AG08396 (cell line): ENCODE results near the gene FERMT3.
A peak's percentile ranks its signal among the peaks of the same experiment; 100 is the strongest.

ENCODE experiments used
- DNase-seq: peaks from one replicate; pipeline ENCODE4 v3.0.0; 2012; ENCODE audit warnings: low spot score, mixed read lengths

The FERMT3 gene

DNA sequence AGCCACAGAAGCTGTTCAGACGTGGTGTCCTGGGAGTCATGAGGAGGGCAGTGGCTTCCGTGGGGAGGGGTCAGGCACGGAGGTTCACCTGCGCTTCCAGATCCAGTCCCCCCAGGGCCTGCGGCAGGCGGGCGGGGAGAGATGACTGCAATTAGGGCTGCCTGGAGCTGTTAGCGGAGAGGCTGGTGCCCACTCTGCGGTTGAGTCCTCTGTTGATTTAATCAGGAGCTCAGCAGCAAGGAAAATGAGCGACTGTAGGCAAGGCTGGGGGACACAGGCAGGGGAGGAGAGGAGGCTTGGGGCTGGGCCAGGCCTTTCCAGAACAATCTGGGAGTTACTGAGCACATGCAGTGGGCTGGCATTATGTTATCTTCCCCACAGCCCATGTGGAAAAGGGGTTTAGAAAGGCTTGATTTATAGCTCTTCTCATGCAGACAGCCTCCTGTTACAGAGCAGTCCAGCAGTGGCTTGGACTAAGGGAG is 57.9 kb downstream of the FERMT3 start:
- DNase-seq: no peak

DNA sequence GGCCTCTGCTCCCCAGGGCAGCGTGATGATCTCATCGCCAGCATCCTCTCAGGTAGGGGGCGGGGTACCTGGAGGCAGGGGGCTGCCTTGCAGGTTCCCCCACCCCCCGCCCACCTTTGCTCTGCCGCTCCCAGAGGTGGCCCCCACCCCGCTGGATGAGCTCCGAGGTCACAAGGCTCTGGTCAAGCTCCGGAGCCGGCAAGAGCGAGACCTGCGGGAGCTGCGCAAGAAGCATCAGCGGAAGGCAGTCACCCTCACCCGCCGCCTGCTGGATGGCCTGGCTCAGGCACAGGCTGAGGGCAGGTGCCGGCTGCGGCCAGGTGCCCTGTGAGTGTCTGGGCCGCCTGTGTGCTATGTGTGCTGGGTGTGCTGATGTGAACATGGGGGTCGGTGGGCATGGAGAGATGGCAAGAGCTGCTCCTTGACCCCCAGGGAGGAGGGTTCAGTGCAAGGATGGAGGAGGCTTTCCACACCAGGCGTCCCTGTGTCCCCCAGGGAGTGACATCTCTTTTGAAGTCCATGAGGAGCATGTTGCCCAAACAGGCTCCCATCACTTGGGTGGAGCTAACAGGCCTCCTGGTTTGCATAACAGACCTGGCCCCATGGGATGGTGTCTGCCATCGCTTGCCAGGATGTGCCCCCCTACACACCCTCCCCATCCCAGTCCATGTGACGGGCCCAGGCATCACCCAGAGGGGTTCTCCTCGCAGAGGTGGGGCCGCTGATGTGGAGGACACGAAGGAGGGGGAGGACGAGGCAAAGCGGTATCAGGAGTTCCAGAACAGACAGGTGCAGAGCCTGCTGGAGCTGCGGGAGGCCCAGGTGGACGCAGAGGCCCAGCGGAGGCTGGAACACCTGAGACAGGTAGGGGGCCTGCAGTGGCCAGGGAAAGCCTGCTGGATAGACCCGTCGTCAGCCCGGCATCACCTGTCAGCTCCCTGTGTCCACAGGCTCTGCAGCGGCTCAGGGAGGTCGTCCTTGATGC is 58.9 kb downstream of the FERMT3 start:
- DNase-seq: no peak

DNA sequence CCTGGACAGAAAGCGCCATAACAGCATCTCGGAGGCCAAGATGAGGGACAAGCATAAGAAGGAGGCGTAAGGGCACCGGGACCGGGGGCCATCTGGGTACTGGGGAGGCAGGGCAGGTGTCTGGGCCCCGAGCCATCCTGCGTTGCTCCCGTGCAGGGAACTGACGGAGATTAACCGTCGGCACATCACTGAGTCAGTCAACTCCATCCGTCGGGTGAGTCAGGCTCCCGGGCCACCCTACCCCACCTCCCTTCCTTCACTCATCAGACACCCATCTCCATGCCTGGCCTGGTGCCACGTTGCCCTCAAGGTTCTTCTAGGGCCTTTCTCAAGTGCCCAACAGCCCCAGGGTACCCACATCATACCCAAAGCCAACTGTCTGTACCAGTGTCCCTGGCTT is 59.8 kb downstream of the FERMT3 start:
- no peak for DNase-seq

DNA sequence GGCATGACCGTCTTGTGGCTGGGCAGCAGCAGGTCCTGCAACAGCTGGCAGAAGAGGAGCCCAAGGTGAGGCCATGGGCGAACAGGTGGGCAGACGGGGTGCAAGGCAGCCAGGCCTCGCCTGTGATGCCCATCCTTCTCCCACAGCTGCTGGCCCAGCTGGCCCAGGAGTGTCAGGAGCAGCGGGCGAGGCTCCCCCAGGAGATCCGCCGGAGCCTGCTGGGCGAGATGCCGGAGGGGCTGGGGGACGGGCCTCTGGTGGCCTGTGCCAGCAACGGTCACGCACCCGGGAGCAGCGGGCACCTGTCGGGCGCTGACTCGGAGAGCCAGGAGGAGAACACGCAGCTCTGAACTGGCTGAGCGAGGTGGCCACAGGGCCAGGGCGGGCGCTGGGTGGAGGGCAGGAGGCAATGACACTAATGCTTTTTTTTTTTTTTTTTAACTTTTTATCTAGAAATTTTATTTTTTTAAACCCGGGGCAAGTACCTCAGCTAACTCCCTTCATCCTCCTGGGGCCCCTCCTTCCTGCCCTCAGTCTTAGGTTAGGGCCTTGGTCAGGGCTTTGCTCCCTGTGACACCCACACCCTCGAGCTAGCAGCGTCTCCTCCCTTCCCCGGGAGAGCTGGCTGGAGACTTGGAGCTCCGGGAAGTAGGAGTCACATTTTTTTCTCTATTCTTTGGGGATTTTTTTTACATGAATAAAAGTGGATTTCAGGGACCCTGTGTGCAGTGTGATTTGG is 60.9 kb downstream of the FERMT3 start:
- no peak for DNase-seq

DNA sequence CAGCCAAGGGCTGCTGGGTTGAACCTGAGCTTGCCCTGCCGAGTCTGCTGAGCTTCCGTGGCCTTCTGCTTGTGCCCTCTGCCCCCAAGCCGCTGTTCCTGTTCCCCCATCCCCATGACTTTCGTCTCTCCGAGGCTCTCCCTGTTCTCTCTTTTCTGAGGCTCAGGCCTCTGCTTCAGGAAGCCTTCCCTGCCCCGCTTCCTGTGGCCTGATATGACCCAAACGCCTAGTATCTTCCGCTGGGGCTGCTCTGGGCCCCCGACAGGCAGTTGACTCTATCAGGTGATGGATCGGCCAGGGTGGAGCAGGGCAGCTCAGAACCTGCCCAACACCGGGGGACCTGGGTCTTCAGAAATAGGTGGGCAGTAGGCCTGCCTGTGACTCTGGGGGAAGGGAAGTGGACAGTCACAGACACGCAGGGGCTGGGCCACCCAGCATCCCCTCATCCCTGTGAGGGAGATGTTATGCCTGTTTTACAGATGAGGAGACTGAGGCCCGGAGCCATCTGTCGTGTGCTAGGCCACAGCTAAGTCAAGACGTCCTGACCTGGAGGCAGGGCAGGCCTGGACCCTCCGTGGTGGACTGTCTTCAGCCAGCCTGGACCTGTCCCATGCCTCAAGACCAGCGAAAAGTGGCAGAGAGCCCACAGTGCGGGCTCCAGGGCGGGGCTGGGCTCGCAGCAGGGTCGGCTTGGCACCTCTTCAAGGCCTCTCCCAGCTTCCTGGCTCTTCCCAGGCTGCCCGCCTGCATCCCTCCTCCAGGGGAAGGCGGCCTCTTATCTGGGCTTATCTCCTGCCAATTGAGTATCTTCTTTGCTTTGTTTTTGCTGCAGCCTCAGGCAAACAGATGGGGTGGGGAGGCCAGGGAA is 61.7 kb downstream of the FERMT3 start:
- no peak for DNase-seq

DNA sequence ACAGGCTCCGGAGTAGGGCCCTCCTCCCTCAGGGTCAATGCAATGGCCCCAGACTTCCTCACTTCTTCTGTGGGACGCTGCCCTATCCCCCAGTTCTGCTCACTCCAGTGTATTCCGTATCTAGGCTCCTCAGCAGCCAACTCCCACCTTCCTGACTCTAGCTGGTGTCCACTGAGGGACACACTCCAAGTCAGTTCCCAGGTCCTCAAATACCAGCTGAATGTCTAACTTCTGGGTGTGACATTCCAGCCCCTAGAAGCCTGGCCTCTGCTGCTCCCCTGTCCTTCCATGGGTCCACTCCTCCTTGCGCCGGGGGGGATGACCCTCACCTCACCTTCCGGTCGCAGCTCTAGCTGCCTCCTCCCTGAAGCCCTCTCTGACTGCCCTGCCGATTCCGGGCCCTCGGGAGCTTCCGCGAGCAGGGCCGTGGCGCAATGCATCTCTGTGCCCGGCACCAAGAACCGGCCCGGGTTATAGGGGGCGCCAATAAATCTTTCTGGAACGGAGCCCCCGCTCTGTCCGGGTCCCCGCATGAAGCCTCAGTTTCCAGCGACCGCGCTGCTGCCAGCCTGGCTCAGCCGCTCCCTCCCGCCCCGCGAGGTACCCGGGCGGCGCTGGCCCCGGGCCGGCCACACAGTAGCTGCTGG is 62.5 kb downstream of the FERMT3 start:
- no peak for DNase-seq

DNA sequence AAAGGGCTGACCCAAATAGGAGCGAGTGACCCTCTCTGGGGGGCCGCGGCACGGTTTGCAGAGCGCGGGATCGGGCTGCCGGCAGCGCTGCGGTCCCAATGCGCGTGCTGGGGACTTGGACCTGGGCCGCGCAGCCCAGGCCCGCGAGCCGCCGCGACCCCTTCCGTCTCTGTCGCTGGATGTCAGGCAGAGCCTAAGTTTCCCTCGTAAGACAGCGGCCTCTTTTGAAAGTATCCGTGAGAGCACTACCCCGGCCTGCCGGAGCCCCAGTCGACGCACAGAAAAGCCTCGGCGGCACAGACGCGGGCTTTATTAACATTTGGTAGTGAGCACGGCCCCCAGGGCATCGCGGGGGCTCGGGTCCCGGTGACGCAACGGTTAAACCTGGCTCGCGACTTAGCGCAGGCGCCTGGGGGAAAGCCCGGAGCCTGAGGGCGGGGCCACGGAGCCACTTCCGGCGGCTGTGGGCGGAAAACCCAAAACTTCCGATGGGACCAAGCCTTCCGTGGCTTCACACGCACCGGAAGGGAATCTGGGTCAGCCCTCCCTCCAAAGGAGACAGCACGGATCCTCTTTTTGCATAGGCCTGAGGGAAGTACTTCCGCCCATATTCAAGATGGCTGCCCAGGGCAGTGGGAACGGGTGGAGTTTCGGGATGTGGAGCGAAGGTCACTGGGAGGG is 63.2 kb downstream of the FERMT3 start:
- peak; percentile 94 for DNase-seq
